A204.1 (cell line): ENCODE measurements around the gene CACNA1C.

Source experiments
- FAIRE-seq: peaks from 2 replicates; lab custom pipeline; 2012; peaks lifted over from hg19 to GRCh38; lab: Jason Lieb, UNC

CACNA1C gene

GRCh38 chr12:2429032-2429431, 376.2 kb downstream of the CACNA1C start:
- no peak for FAIRE-seq

- FAIRE-seq: no peak
Observed at GRCh38 chr12:2431810-2432209, 379.0 kb downstream of the CACNA1C start.

GRCh38 chr12:2432856-2433255, 380.1 kb downstream of the CACNA1C start:
- FAIRE-seq: no peak

DNA sequence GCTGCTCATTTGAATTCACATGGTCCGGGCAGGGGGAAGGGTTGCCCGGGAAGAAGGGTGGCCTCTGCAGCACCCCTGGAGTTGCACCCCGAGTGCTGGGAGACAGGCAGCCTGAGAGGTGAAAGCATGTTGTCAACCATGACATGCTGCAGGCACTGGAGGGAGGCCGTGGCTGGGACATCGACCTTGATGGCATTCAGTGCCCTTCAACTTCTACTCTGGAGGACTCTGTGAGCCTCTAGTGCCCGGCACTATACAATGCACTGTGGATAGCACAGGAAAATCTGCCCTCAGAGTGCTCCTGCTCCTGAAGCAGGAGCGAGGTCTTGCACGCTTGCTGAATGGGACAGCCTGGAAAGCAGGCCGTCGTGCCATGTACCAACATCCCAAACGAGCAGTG, 382.7 kb downstream of the CACNA1C start:
- FAIRE-seq: no peak

GRCh38 chr12:2439332-2440100, 386.7 kb downstream of the CACNA1C start:
- no peak for FAIRE-seq

DNA sequence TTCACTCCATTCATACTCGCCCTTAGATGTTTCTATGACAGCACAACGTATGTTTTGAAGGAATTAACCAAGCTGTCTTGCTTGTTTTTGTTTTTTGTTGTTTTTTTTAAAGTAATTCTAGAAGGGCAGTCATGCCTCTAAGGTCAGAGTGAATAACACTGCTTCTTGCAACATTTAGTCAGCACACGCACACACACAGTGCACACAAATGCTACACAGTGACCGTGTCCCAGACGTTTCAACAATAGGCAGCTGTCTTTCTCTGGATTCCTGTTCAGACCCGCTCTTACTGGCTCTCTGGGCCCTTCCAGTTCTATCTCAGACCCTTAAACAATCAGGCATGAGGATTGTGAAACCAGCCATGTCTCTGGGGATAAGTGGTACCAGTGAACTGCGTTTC, 391.0 kb downstream of the CACNA1C start:
- no peak for FAIRE-seq

GRCh38 chr12:2445968-2446367, 393.2 kb downstream of the CACNA1C start:
- FAIRE-seq: no peak

- FAIRE-seq: no peak
Observed at GRCh38 chr12:2447861-2448260, 395.1 kb downstream of the CACNA1C start.

DNA sequence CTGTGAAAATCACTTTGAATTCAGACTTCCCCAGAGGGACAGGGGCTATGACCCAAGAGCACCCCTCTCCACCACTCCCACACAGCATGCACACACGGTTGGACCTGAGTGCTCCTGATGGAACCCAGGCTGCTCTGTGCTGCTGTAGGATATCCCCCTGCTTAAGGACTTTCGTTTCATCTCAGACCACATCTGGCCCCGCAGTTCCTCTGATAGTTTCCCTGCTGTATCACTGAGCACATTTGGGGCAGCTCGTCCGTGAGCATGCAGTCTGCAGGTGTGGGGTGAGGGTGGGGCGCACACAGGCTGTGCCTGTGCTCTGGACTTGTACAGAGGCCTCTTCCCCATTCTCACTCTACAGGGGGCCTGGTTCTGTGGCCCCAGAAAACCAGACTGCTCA, 396.8 kb downstream of the CACNA1C start:
- no peak for FAIRE-seq

DNA sequence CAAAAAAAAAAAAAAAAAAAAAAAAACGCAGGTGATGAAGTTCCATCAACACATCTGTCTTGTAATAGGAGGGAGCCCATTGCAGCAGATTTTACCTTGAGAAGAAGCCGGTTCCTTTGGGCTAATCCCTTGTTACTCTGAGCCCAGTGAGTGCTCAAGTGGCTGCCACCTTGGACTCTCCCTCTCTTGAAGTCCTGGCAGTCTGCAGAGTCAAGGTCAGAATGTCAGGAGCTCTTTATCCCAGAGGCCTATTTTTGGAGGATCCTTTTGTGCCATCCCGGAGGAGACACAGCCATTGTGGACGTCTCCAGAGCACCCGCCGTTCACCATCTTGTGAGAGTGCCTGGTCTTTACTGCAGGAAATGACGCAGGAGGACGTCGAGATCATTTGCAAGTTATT, 397.8 kb downstream of the CACNA1C start:
- no peak for FAIRE-seq

DNA sequence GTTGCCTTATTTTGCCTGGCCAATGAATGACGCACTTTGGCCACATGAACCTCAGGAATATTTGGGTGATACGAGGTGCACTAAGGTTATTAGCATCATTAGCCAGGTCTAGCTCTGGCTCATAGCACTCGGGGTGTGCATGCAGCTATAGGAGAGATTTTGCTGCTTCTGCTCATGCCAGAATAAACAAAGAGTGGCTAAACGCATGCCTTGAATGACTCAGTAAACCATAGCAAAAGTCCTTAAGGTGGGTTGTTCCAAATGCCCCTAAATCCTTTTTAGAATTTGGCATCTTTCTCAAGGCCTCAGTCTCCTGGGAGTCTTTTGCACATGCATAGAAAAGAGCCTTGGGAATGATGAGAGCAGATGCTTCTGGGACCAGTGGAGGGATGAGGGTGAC, 398.2 kb downstream of the CACNA1C start:
- no peak for FAIRE-seq

GRCh38 chr12:2451497-2451896, 398.7 kb downstream of the CACNA1C start:
- no peak for FAIRE-seq

DNA sequence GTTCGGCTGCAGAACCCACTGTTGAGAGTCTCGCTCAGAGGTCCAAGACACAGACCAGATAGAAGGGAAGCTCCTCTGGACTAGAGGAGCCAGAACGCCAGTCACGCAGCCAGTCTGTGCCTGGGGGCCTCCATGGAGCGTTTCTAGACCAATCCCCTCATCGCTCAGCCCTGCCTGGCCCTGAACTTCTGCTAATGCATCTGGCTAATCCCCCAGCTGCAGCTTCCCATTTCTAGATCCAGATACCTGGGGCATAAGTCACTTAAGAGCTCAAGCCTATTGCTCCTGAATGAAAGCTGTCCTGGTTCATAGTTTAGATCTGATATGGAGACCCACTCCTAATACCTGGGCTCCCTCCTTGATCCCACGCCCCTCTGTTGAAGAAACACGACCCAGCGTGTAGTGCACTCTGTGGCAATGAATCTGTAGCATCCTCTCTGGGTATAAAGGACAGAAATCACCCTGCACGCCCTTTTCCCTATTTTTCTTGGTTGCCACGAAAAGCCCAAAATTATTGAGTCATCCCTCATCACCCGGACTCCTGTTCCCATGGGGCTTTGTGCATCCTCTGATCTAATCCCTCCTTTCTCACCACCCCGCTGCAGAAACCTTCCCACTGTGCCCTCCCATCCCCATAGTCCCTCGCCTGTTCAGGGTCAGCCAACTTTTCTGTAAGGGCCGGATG, 400.4 kb downstream of the CACNA1C start:
- FAIRE-seq: no peak

DNA sequence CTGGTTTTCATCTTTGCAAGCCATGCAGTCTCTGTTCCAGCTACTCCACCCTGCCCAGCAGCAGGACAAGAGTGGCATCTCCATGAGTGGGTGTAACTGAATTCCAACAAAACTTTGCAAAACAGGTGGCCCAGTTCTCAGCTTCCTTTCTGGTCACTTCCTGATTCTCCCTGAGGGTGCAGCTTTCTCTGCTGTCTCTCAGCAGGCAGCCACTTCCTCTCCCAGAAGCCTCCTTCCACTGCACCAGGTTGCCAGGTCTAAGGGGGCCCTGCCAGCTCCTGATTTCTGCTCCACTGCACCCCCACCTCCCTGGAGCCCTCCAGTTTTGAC, 400.9 kb downstream of the CACNA1C start:
- no peak for FAIRE-seq

DNA sequence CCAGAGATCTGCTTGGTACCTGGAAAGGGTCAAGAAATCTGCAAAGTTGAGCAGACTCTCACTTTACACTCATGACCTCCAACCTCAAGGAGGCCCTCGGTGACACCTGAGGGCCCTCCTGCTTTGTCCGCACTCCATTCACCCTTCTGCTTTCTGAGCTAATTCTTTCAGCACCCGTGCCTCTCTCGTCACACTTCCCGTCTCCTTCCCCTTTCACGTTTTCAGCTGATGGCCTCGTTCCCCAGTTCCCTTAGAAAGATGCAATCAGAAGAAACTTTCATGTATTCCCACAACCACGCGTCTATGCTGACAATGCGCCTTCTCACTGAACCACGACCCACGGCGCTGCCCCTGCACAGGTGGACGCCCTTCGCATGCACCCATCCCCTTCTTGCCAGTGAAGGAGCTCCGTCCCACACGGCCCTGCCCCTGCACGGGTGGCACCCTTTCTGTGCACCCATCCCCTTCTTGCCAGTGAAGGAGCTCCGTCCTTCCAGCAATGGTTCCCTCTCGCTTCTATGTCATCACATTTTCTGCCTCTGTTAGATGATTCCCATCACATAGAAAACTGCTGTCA, 401.9 kb downstream of the CACNA1C start:
- FAIRE-seq: no peak

DNA sequence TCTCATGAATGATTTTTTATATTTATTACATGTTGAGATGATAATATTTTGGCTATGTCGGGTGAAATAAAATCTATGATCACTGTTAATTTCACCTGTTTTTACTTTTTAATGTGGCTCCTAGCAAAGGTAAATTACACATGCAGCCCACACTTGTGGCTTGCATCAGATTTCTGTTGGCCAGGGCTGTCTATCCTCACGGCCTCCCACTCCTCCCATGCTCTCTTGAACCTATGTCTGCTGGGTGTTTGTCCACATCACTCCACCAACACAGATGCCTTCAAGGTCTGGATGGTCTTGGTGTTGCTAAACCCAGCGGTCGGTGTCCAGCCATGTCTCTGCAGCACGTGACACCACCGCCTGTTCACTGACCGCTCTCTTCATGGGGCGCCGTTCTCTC, 402.6 kb downstream of the CACNA1C start:
- FAIRE-seq: no peak

GRCh38 chr12:2456122-2456812, 403.5 kb downstream of the CACNA1C start:
- FAIRE-seq: no peak

DNA sequence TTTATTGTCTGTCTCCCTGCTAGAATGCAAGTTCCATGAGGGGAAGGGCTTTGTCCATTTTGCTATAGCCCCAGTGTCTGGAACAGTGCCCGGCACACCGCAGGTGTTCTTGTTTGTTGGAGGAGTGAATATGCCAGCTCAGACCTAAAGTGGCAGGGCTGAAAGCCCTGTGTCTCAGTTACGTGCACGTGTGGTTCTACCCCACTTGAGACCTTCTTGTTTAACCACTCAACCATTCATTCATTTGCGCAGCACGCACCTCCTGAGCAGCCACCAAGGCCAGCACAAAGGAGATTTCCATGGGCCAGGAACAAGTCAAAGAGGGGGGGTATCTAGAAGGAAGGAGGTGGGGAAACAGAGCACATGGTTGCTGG, 404.0 kb downstream of the CACNA1C start:
- FAIRE-seq: no peak

DNA sequence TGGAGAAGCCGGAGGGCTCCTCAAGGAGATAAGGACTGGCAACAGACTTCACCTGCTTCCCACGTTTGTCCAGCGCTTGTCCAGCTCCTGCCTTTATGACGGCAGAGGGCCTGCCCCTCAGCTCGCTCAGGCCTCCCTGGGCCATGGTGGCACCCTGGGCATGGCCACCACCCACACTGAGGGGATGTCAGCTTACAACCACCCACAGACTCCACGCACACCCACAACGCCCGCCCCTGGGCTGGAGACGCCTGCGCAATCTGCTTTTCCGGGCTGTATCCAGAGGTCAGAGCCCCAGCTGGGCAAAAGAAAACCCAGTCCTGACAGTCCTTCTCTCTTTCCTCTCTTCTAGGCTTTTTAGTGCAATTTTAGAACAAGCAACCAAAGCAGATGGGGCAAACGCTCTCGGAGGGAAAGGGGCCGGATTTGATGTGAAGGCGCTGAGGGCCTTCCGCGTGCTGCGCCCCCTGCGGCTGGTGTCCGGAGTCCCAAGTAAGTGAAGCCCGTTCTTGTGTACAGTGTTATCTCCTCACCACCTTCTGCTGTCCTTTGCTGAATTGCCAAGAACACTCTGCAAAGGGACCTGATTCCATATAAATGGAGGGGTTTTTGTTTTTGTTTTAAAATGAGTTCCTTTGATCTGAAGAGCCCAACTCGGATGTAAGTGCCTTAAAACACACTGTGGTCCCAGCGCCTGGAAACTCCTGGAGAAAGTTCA, 404.6 kb downstream of the CACNA1C start:
- FAIRE-seq: no peak

DNA sequence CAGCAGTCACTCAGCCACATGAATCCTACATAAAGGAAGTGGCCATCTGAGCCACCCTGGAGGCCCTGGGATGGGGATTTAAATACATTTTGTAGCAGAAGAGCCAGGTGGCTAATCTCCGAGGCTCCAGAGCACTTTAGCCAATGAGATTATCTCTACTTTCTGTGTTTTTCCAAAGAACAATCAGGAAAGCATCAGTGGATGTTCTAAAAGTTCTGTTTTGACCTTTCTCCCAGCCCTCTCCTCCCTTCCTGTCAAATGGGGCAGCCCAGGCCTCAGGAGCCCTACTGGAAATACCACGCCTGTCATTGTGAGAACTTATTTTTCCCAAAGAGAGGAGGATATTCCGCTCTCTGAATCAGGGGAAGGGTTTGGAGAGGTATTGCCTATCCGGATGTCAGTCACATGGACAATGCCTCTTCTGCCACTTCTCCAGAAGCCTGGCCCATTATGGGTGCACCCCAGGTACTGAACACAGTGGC, 405.2 kb downstream of the CACNA1C start:
- FAIRE-seq: no peak

- FAIRE-seq: no peak
Observed at GRCh38 chr12:2460051-2460670, 407.4 kb downstream of the CACNA1C start.

DNA sequence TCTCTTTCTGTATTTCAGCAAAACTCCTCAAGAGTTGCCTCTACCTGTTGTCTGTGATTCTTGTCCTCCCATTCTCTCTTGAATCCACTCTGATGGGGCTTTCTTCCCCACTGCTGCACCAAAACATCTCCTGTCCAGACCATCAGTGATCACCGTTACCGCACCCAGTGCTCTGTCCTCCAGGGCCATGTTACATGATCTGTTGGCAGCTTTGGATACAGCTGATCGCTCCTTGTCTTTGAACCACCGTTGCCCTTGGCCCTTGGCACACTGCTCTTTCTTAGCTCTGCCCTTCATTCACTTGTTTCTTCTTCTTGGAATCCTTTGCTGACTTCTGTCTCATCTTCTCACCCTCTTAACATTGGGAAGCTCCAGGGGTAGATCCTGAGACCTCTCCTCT, 408.3 kb downstream of the CACNA1C start:
- FAIRE-seq: no peak
